WTC11 (cell line): ENCODE data around the gene LHFPL2. TPM values are rescaled to one million over a fixed set of nuclear protein-coding genes. Genes with fewer than 3 reads are reported as not detected.

ENCODE experiments used
- ATAC-seq: fragments of 200-7000 bp; cut with Tn5 transposase; 2 replicates; pipeline ENCODE4 v1.10.0; 2021; ENCODE audit warnings: mild to moderate bottlenecking, moderate library complexity
- CTCF ChIA-PET: fragments of 300-600 bp; sonication (Branson Sonifier 250); formaldehyde crosslinking; loops from one replicate; lab custom pipeline; 2021; ENCODE audit warnings: antibody characterized with exemption; lab: Charles Lee
- POLR2A ChIA-PET: fragments of 350-600 bp; sonication (Branson Sonifier 250); formaldehyde crosslinking; loops from one replicate; lab custom pipeline; 2021; ENCODE audit warnings: antibody characterized with exemption; lab: Charles Lee
- DNase-seq: peaks from one replicate; pipeline ENCODE4 v3.0.0; 2021; ENCODE audit warnings: low spot score
- H3K27ac Mint-ChIP-seq: 2 replicates; pipeline ENCODE4 v1.8.0; 2021; ENCODE audit warnings: mixed read lengths
- H3K27me3 Mint-ChIP-seq: 2 replicates; pipeline ENCODE4 v1.8.0; 2021; ENCODE audit warnings: low read depth, mild to moderate bottlenecking, moderate library complexity, mixed read lengths
- H3K36me3 Mint-ChIP-seq: 2 replicates; pipeline ENCODE4 v1.8.0; 2021; ENCODE audit warnings: mixed read lengths
- H3K4me1 Mint-ChIP-seq: 2 replicates; pipeline ENCODE4 v1.8.0; 2022; ENCODE audit warnings: mixed read lengths
- H3K4me3 Mint-ChIP-seq: 2 replicates; pipeline ENCODE4 v1.8.0; 2021; ENCODE audit warnings: mild to moderate bottlenecking, moderate library complexity, mixed read lengths
- H3K9me3 Mint-ChIP-seq: 2 replicates; pipeline ENCODE4 v1.8.0; 2021; ENCODE audit warnings: mixed read lengths
- ATF1 ChIP-seq: sonication (generic); formaldehyde crosslinking; IDR thresholded peaks from 2 replicates; pipeline ENCODE4 v1.8.1; 2023; ENCODE audit warnings: mild to moderate bottlenecking, moderate library complexity, missing genetic modification reagents
- ATF3 ChIP-seq: sonication (generic); formaldehyde crosslinking; conservative IDR thresholded peaks from 2 replicates; pipeline ENCODE4 v1.8.1; 2022; ENCODE audit warnings: mild to moderate bottlenecking, missing genetic modification reagents
- CBFB ChIP-seq: sonication (generic); formaldehyde crosslinking; IDR thresholded peaks from 2 replicates; pipeline ENCODE4 v1.8.1; 2022; ENCODE audit warnings: mild to moderate bottlenecking, low read depth, missing genetic modification reagents
- CREM ChIP-seq: sonication (generic); formaldehyde crosslinking; IDR thresholded peaks from 2 replicates; pipeline ENCODE4 v1.8.1; 2022; ENCODE audit warnings: mild to moderate bottlenecking, missing genetic modification reagents, moderate library complexity
- E2F5 ChIP-seq: sonication (generic); formaldehyde crosslinking; IDR thresholded peaks from 2 replicates; pipeline ENCODE4 v1.8.1; 2022; ENCODE audit warnings: mild to moderate bottlenecking, moderate library complexity, missing genetic modification reagents
- ELF4 ChIP-seq: sonication (generic); formaldehyde crosslinking; IDR thresholded peaks from 2 replicates; pipeline ENCODE4 v1.8.1; 2022; ENCODE audit warnings: low read depth, mild to moderate bottlenecking, moderate library complexity, missing genetic modification reagents
- ESRRA ChIP-seq: sonication (generic); formaldehyde crosslinking; IDR thresholded peaks from 2 replicates; pipeline ENCODE4 v1.8.1; 2022; ENCODE audit warnings: mild to moderate bottlenecking, missing genetic modification reagents, borderline replicate concordance
- ETV6 ChIP-seq: sonication (generic); formaldehyde crosslinking; IDR thresholded peaks from 2 replicates; pipeline ENCODE4 v1.8.1; 2022; ENCODE audit warnings: mild to moderate bottlenecking, missing genetic modification reagents
- FOXJ3 ChIP-seq: sonication (generic); formaldehyde crosslinking; IDR thresholded peaks from 2 replicates; pipeline ENCODE4 v1.9.0; 2021; ENCODE audit warnings: missing genetic modification reagents, mild to moderate bottlenecking, borderline replicate concordance
- GRHL2 ChIP-seq: fragments of 250-450 bp; sonication (Bioruptor Pico); IDR thresholded peaks from 2 replicates; pipeline ENCODE4 v1.8.0; 2022; ENCODE audit warnings: mild to moderate bottlenecking, moderate library complexity; ENCODE audit not compliant: insufficient replicate concordance, severe bottlenecking
- HMGA2 ChIP-seq: fragments of 250-450 bp; sonication (Bioruptor Pico); IDR thresholded peaks from 2 replicates; pipeline ENCODE4 v1.4.0; 2021; ENCODE audit warnings: mild to moderate bottlenecking, moderate library complexity
- JUN ChIP-seq: sonication (generic); formaldehyde crosslinking; IDR thresholded peaks from 2 replicates; pipeline ENCODE4 v1.8.0; 2023; ENCODE audit warnings: mild to moderate bottlenecking, missing genetic modification reagents
- MAX ChIP-seq: sonication (generic); formaldehyde crosslinking; IDR thresholded peaks from 2 replicates; pipeline ENCODE4 v1.8.0; 2022; ENCODE audit warnings: mild to moderate bottlenecking, missing genetic modification reagents
- MXD4 ChIP-seq: fragments of 250-450 bp; sonication (Bioruptor Pico); IDR thresholded peaks from 2 replicates; pipeline ENCODE4 v1.8.0; 2021; ENCODE audit warnings: mild to moderate bottlenecking, moderate library complexity, borderline replicate concordance
- OVOL2 ChIP-seq: fragments of 250-450 bp; sonication (Bioruptor Pico); IDR thresholded peaks from 2 replicates; pipeline ENCODE4 v1.9.0; 2021; ENCODE audit warnings: mild to moderate bottlenecking, borderline replicate concordance
- SMAD4 ChIP-seq: sonication (generic); formaldehyde crosslinking; IDR thresholded peaks from 2 replicates; pipeline ENCODE4 v1.8.0; 2022; ENCODE audit warnings: mild to moderate bottlenecking, missing genetic modification reagents
- TCF7 ChIP-seq: sonication (generic); formaldehyde crosslinking; IDR thresholded peaks from 2 replicates; pipeline ENCODE4 v1.8.0; 2022; ENCODE audit warnings: mild to moderate bottlenecking, low read depth, missing genetic modification reagents, moderate library complexity
- ZBTB21 ChIP-seq: sonication (generic); formaldehyde crosslinking; IDR thresholded peaks from 2 replicates; pipeline ENCODE4 v1.8.1; 2023; ENCODE audit warnings: mild to moderate bottlenecking, missing genetic modification reagents, borderline replicate concordance
- ZNF121 ChIP-seq: sonication (generic); formaldehyde crosslinking; IDR thresholded peaks from 2 replicates; pipeline ENCODE4 v1.8.0; 2023; ENCODE audit warnings: missing genetic modification reagents
- ZNF263 ChIP-seq: sonication (generic); formaldehyde crosslinking; IDR thresholded peaks from 2 replicates; pipeline ENCODE4 v1.8.1; 2022; ENCODE audit warnings: low read depth, mild to moderate bottlenecking, moderate library complexity, missing genetic modification reagents
- ZNF396 ChIP-seq: fragments of 250-450 bp; sonication (Bioruptor Pico); IDR thresholded peaks from 2 replicates; pipeline ENCODE4 v1.8.0; 2021; ENCODE audit warnings: mild to moderate bottlenecking, moderate library complexity, borderline replicate concordance
- ZNF416 ChIP-seq: fragments of 250-450 bp; sonication (Bioruptor Pico); IDR thresholded peaks from 2 replicates; pipeline ENCODE4 v1.9.0; 2021; ENCODE audit warnings: mild to moderate bottlenecking, inconsistent platforms
- ZNF423 ChIP-seq: fragments of 250-450 bp; sonication (Bioruptor Pico); IDR thresholded peaks from 2 replicates; pipeline ENCODE4 v2.1.2; 2022; ENCODE audit warnings: mild to moderate bottlenecking, moderate library complexity
- ZNF671 ChIP-seq: fragments of 250-450 bp; sonication (Bioruptor Pico); IDR thresholded peaks from 2 replicates; pipeline ENCODE4 v1.8.0; 2021; ENCODE audit warnings: mild to moderate bottlenecking
- total RNA-seq: library from RNA; stranded (reverse); gene quantifications from 3 replicates; pipeline ENCODE4 v1.2.3, GENCODE V29; 2021
- TF ChIP-seq, protein P1 (sequence below): fragments of 250-450 bp; sonication (Bioruptor Pico); IDR thresholded peaks from 2 replicates; pipeline ENCODE4 v1.9.0; 2021; ENCODE audit warnings: moderate library complexity, mild to moderate bottlenecking, inconsistent platforms, borderline replicate concordance
- TF ChIP-seq, protein P2 (sequence below): fragments of 250-450 bp; sonication (Bioruptor Pico); IDR thresholded peaks from 2 replicates; pipeline ENCODE4 v1.8.0; 2021; ENCODE audit warnings: mild to moderate bottlenecking
- TF ChIP-seq, protein P3 (sequence below): sonication (generic); formaldehyde crosslinking; IDR thresholded peaks from 2 replicates; pipeline ENCODE4 v1.8.0; 2023; ENCODE audit warnings: missing genetic modification reagents
- TF ChIP-seq, protein P4 (sequence below): sonication (generic); formaldehyde crosslinking; IDR thresholded peaks from 2 replicates; pipeline ENCODE4 v1.8.1; 2022; ENCODE audit warnings: mild to moderate bottlenecking, missing genetic modification reagents, moderate library complexity, borderline replicate concordance
- TF ChIP-seq, protein P5 (sequence below): fragments of 250-450 bp; sonication (Bioruptor Pico); conservative IDR thresholded peaks from 2 replicates; pipeline ENCODE4 v1.9.0; 2021; ENCODE audit warnings: mild to moderate bottlenecking
- TF ChIP-seq, protein P6 (sequence below): fragments of 250-450 bp; sonication (Bioruptor Pico); IDR thresholded peaks from 2 replicates; pipeline ENCODE4 v2.1.2; 2022; ENCODE audit warnings: mild to moderate bottlenecking, moderate library complexity

LHFPL2 gene
- total RNA-seq, 1 experiment from 2014 or later: 40.6 TPM

- CTCF ChIA-PET: no interaction called here
- no peak for ATAC-seq
- H3K4me3 Mint-ChIP-seq: no peak overlapping the region
- H3K27ac Mint-ChIP-seq: no peak overlapping the region
- H3K27me3 Mint-ChIP-seq: no peaks in the 10 kb centered on the region
- no peaks in the 10 kb centered on the region for H3K36me3 Mint-ChIP-seq
- POLR2A ChIA-PET: no interaction called here
- DNase-seq: no peak
- TF ChIP-seq TCF7 (no peak), E2F5 (no peak), ZNF121 (CRISPR knock-in tag) (no peak), HMGA2 (no peak), SMAD4 (CRISPR knock-in tag) (no peak), ATF1 (CRISPR knock-in tag) (no peak), GRHL2 (CRISPR knock-in tag) (no peak), CBFB (CRISPR knock-in tag) (no peak), JUN (CRISPR knock-in tag) (no peak), ESRRA (CRISPR knock-in tag) (no peak), ETV6 (CRISPR knock-in tag) (no peak), ELF4 (CRISPR knock-in tag) (no peak), ZNF263 (CRISPR knock-in tag) (no peak), ATF3 (no peak), OVOL2 (CRISPR knock-in tag) (no peak), MXD4 (CRISPR knock-in tag) (no peak), ZNF416 (CRISPR knock-in tag) (no peak)
- TF ChIP-seq, protein P1, sequence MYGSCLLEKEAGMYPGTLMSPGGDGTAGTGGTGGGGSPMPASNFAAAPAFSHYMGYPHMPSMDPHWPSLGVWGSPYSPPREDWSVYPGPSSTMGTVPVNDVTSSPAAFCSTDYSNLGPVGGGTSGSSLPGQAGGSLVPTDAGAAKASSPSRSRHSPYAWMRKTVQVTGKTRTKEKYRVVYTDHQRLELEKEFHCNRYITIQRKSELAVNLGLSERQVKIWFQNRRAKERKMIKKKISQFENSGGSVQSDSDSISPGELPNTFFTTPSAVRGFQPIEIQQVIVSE: no peak
- TF ChIP-seq, protein P2, sequence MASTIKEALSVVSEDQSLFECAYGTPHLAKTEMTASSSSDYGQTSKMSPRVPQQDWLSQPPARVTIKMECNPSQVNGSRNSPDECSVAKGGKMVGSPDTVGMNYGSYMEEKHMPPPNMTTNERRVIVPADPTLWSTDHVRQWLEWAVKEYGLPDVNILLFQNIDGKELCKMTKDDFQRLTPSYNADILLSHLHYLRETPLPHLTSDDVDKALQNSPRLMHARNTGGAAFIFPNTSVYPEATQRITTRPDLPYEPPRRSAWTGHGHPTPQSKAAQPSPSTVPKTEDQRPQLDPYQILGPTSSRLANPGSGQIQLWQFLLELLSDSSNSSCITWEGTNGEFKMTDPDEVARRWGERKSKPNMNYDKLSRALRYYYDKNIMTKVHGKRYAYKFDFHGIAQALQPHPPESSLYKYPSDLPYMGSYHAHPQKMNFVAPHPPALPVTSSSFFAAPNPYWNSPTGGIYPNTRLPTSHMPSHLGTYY: no peak
- TF ChIP-seq, protein P3, sequence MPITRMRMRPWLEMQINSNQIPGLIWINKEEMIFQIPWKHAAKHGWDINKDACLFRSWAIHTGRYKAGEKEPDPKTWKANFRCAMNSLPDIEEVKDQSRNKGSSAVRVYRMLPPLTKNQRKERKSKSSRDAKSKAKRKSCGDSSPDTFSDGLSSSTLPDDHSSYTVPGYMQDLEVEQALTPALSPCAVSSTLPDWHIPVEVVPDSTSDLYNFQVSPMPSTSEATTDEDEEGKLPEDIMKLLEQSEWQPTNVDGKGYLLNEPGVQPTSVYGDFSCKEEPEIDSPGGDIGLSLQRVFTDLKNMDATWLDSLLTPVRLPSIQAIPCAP: no peak
- H3K4me1 Mint-ChIP-seq: peaks cover 54% of the 10 kb centered on the region
- H3K9me3 Mint-ChIP-seq: no peaks in the 10 kb centered on the region
Measured at GRCh38 chr5:78570646-78571045, 77.9 kb downstream of the LHFPL2 start.

DNA sequence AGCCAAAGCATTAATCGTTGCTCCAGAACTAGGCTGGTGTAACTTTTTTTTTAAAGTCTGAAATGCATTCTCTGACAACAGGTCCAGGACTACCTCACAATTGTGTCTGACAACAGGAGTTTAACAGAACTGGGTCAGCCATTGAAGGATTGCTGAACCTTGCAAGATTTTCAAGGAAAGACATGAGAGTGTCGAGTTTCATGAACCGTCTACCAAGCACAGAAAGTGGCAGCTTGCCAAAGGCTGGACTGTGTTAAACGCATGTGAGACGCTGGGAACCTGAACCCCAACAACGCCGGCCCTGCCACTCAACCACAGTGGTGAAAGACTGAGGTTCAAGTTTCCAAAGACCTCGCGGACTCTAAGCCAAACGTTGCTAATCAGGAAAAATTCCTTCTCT is 79.1 kb downstream of the LHFPL2 start:
- POLR2A ChIA-PET: no interaction called here
- Mint-ChIP-seq H3K27me3 (no peaks in the 10 kb centered on the region), H3K4me1 (peaks cover 47% of the 10 kb centered on the region), H3K9me3 (no peaks in the 10 kb centered on the region), H3K36me3 (peaks cover 3% of the 10 kb centered on the region), H3K4me3 (no peak overlapping the region), H3K27ac (peak overlapping the region; percentile 19; the same call in 1 of the 2 replicates)
- CTCF ChIA-PET: no interaction called here
- peak; percentile 34; the same call in 1 of the 2 replicates for ATAC-seq
- DNase-seq: no peak
- TF ChIP-seq ZNF423 (CRISPR knock-in tag): no peak
- TF ChIP-seq ZNF671 (CRISPR knock-in tag): no peak
- TF ChIP-seq ZBTB21 (CRISPR knock-in tag): no peak
- no peak for TF ChIP-seq ELF4 (CRISPR knock-in tag)
- TF ChIP-seq, protein P4, sequence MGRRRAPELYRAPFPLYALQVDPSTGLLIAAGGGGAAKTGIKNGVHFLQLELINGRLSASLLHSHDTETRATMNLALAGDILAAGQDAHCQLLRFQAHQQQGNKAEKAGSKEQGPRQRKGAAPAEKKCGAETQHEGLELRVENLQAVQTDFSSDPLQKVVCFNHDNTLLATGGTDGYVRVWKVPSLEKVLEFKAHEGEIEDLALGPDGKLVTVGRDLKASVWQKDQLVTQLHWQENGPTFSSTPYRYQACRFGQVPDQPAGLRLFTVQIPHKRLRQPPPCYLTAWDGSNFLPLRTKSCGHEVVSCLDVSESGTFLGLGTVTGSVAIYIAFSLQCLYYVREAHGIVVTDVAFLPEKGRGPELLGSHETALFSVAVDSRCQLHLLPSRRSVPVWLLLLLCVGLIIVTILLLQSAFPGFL (CRISPR knock-in tag): no peak
- TF ChIP-seq, protein P5, sequence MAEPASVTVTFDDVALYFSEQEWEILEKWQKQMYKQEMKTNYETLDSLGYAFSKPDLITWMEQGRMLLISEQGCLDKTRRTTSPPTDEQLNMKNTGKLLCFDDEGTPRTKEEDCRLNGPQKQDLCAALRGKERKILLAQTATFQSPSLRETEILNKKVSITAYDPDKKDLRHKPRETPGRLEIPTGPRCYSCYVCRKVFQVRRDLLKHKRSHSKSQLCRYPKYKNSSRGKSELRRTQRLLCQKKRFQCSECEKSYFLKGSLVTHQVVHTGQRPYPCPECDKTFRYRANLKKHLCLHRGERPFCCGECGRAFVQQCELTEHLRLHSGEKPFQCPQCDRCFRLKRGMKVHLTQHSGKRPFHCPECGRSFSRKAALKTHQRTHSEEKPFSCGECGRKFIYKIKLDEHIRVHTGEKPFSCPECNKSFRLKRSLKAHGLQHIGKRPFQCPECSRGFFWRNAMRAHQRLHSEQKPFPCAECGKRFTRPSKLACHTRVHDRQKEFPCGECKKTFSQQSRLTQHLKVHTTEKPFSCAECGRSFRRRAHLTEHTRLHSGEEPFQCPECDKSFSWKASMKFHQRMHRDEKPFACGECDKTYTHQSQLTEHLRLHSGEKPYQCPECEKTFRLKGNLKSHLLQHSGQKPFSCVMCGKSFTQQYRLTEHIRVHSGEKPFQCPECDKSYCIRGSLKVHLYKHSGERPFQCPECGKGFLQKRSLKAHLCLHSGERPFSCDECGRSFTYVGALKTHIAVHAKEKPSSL: no peak
- TF ChIP-seq, protein P6, sequence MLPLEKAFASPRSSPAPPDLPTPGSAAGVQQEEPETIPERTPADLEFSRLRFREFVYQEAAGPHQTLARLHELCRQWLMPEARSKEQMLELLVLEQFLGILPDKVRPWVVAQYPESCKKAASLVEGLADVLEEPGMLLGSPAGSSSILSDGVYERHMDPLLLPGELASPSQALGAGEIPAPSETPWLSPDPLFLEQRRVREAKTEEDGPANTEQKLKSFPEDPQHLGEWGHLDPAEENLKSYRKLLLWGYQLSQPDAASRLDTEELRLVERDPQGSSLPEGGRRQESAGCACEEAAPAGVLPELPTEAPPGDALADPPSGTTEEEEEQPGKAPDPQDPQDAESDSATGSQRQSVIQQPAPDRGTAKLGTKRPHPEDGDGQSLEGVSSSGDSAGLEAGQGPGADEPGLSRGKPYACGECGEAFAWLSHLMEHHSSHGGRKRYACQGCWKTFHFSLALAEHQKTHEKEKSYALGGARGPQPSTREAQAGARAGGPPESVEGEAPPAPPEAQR (CRISPR knock-in tag): no peak
- no peak for TF ChIP-seq ZNF396 (CRISPR knock-in tag)
- TF ChIP-seq FOXJ3 (CRISPR knock-in tag): no peak
- no peak for TF ChIP-seq CREM (CRISPR knock-in tag)
- TF ChIP-seq MAX: no peak
